HepG2 (cell line): ENCODE measurements around the gene UNC5CL. TPM values are rescaled to one million over a fixed set of nuclear protein-coding genes. Genes with fewer than 3 reads are reported as not detected.

Experiments
- EHMT2 ChIP-seq: fragments of 200-600 bp; sonication (generic); IDR thresholded peaks from 2 replicates; pipeline ENCODE4 v1.7.0; 2017; ENCODE audit warnings: antibody characterized with exemption, low read depth, low read length, borderline replicate concordance
- ETV6 ChIP-seq: sonication (generic); formaldehyde crosslinking; conservative IDR thresholded peaks from 2 replicates; pipeline ENCODE4 v1.4.0; 2020; ENCODE audit warnings: missing genetic modification reagents
- KLF11 ChIP-seq: IDR thresholded peaks from 2 replicates; pipeline ENCODE4 v1.6.1; 2016; ENCODE audit warnings: missing compliant biosample characterization
- MAF1 ChIP-seq: sonication (generic); formaldehyde crosslinking; IDR thresholded peaks from 2 replicates; pipeline ENCODE4 v1.5.0; 2020; ENCODE audit warnings: missing genetic modification reagents, borderline replicate concordance
- PITX1 ChIP-seq: sonication (generic); formaldehyde crosslinking; IDR thresholded peaks from 2 replicates; pipeline ENCODE4 v1.5.1; 2020; ENCODE audit warnings: mild to moderate bottlenecking, missing genetic modification reagents
- SMC3 ChIP-seq: IDR thresholded peaks from 2 replicates; pipeline ENCODE4 v1.6.1; 2011; ENCODE audit warnings: low read length, improper control_type of control experiment
- STAT5B ChIP-seq: sonication (generic); formaldehyde crosslinking; IDR thresholded peaks from 2 replicates; pipeline ENCODE4 v1.4.0; 2020; ENCODE audit warnings: missing genetic modification reagents
- TCF12 ChIP-seq, 2 experiments: fragments of 450-650 bp in 1 of 2; sonication (generic) in 1 of 2; formaldehyde crosslinking in 1 of 2; IDR thresholded peaks; 2 replicates each; pipeline versions ENCODE4 v1.6.1 to v1.8.0; 2017 to 2022; ENCODE audit warnings: antibody characterized with exemption in 1 of 2, mild to moderate bottlenecking in 1 of 2, missing genetic modification reagents in 1 of 2, moderate library complexity in 1 of 2
- YY1 ChIP-seq: IDR thresholded peaks from 2 replicates; pipeline ENCODE4 v1.6.1; 2011; ENCODE audit warnings: low read length, low read depth, moderate library complexity, mild to moderate bottlenecking; ENCODE audit not compliant: insufficient read depth, insufficient replicate concordance
- ZNF691 ChIP-seq: sonication (generic); formaldehyde crosslinking; IDR thresholded peaks from 2 replicates; pipeline ENCODE4 v1.4.0; 2020; ENCODE audit warnings: missing genetic modification reagents, low read depth, mild to moderate bottlenecking, borderline replicate concordance
- ZNF777 ChIP-seq: sonication (generic); formaldehyde crosslinking; IDR thresholded peaks from 2 replicates; pipeline ENCODE4 v1.4.0; 2020; ENCODE audit warnings: missing genetic modification reagents
- ZSCAN29 ChIP-seq: sonication (generic); formaldehyde crosslinking; conservative IDR thresholded peaks from 2 replicates; pipeline ENCODE4 v1.4.0; 2020; ENCODE audit warnings: mild to moderate bottlenecking, missing genetic modification reagents
- ZZZ3 ChIP-seq: sonication (generic); formaldehyde crosslinking; IDR thresholded peaks from 2 replicates; pipeline ENCODE4 v1.4.0; 2020; ENCODE audit warnings: missing genetic modification reagents, mild to moderate bottlenecking, borderline replicate concordance
- polyA plus RNA-seq, 8 experiments: library from polyadenylated mRNA; depleted of rRNA in 3 of 8; stranded (reverse) in 7 of 8; unstranded in 1 of 8; fragments of >200 nt; fragmentation: Illumina TruSeq in 4 of 8; extraction: Trizol in 4 of 8; gene quantifications; 2 replicates each; pipeline versions ENCODE4 v1.2.1 to v1.2.3, GENCODE V29; 2011 to 2016; ENCODE audit warnings: low read depth in 4 of 8, missing spikeins in 1 of 8, mixed read lengths in 1 of 8; ENCODE audit not compliant: insufficient read depth in 1 of 8
- total RNA-seq, 5 experiments: library from RNA; depleted of rRNA; stranded (reverse); fragments of >200 nt; fragmentation: Illumina TruSeq; extraction: Trizol; gene quantifications; 2 replicates each; pipeline ENCODE4 v1.2.3, GENCODE V29; 2016; ENCODE audit warnings: low read depth in 1 of 5
- TF ChIP-seq, protein P1 (sequence below): sonication (generic); formaldehyde crosslinking; IDR thresholded peaks from 2 replicates; pipeline ENCODE4 v1.5.0; 2020; ENCODE audit warnings: mild to moderate bottlenecking, missing genetic modification reagents, borderline replicate concordance
- TF ChIP-seq, protein P2 (sequence below): sonication (generic); formaldehyde crosslinking; IDR thresholded peaks from 2 replicates; pipeline ENCODE4 v1.4.0; 2020; ENCODE audit warnings: mild to moderate bottlenecking, missing genetic modification reagents
- TF ChIP-seq, protein P3 (sequence below): sonication (generic); formaldehyde crosslinking; IDR thresholded peaks from 2 replicates; pipeline ENCODE4 v1.4.0; 2020; ENCODE audit warnings: missing genetic modification reagents

Gene UNC5CL
- total and polyA plus RNA-seq, 2 of the 13 experiments (the other 11 are each of a cell fraction or from before 2014, with no cell fraction given), result 2.4 to 2.5 TPM

- TF ChIP-seq EHMT2 (no peak), SMC3 (no peak), YY1 (peak; percentile 98), ZSCAN29 (CRISPR knock-in tag) (no peak), STAT5B (CRISPR knock-in tag) (no peak), ZZZ3 (CRISPR knock-in tag) (peak; percentile 24; the same call in 1 of the 2 replicates), PITX1 (CRISPR knock-in tag) (peak; percentile 81), ZNF777 (peak; percentile 62; the same call in 1 of the 2 replicates), KLF11 (CRISPR knock-in tag) (no peak), ZNF691 (no peak), MAF1 (peak; percentile 44; the same call in 1 of the 2 replicates), TCF12 (IDR thresholded peaks at IDR 0.05) (no peak), TCF12 (CRISPR knock-in tag; IDR thresholded peaks at IDR 0.05) (0 out of 2 replicates have a peak, but pooled peaks have one; percentile 21), ETV6 (CRISPR knock-in tag) (no peak)
- TF ChIP-seq, protein P1, sequence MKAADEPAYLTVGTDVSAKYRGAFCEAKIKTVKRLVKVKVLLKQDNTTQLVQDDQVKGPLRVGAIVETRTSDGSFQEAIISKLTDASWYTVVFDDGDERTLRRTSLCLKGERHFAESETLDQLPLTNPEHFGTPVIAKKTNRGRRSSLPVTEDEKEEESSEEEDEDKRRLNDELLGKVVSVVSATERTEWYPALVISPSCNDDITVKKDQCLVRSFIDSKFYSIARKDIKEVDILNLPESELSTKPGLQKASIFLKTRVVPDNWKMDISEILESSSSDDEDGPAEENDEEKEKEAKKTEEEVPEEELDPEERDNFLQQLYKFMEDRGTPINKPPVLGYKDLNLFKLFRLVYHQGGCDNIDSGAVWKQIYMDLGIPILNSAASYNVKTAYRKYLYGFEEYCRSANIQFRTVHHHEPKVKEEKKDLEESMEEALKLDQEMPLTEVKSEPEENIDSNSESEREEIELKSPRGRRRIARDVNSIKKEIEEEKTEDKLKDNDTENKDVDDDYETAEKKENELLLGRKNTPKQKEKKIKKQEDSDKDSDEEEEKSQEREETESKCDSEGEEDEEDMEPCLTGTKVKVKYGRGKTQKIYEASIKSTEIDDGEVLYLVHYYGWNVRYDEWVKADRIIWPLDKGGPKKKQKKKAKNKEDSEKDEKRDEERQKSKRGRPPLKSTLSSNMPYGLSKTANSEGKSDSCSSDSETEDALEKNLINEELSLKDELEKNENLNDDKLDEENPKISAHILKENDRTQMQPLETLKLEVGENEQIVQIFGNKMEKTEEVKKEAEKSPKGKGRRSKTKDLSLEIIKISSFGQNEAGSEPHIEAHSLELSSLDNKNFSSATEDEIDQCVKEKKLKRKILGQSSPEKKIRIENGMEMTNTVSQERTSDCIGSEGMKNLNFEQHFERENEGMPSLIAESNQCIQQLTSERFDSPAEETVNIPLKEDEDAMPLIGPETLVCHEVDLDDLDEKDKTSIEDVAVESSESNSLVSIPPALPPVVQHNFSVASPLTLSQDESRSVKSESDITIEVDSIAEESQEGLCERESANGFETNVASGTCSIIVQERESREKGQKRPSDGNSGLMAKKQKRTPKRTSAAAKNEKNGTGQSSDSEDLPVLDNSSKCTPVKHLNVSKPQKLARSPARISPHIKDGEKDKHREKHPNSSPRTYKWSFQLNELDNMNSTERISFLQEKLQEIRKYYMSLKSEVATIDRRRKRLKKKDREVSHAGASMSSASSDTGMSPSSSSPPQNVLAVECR, result peak; percentile 86
- TF ChIP-seq, protein P2, sequence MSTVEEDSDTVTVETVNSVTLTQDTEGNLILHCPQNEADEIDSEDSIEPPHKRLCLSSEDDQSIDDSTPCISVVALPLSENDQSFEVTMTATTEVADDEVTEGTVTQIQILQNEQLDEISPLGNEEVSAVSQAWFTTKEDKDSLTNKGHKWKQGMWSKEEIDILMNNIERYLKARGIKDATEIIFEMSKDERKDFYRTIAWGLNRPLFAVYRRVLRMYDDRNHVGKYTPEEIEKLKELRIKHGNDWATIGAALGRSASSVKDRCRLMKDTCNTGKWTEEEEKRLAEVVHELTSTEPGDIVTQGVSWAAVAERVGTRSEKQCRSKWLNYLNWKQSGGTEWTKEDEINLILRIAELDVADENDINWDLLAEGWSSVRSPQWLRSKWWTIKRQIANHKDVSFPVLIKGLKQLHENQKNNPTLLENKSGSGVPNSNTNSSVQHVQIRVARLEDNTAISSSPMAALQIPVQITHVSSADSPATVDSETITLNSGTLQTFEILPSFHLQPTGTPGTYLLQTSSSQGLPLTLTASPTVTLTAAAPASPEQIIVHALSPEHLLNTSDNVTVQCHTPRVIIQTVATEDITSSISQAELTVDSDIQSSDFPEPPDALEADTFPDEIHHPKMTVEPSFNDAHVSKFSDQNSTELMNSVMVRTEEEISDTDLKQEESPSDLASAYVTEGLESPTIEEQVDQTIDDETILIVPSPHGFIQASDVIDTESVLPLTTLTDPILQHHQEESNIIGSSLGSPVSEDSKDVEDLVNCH (CRISPR knock-in tag), result no peak
- TF ChIP-seq, protein P3, sequence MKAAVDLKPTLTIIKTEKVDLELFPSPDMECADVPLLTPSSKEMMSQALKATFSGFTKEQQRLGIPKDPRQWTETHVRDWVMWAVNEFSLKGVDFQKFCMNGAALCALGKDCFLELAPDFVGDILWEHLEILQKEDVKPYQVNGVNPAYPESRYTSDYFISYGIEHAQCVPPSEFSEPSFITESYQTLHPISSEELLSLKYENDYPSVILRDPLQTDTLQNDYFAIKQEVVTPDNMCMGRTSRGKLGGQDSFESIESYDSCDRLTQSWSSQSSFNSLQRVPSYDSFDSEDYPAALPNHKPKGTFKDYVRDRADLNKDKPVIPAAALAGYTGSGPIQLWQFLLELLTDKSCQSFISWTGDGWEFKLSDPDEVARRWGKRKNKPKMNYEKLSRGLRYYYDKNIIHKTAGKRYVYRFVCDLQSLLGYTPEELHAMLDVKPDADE, result 0 out of 2 replicates have a peak, but pooled peaks have one; percentile 32
These were observed 33.2 kb upstream of the UNC5CL start, which contains the start of gene OARD1 (continued) for GRCh38 chr6:41071923-41072835.
